ENCODE results near the gene LILRB4. TPM values are rescaled to one million over a fixed set of nuclear protein-coding genes. Genes with fewer than 3 reads are reported as not detected.
"Not testable (repeated sequence)": the region's sequence is repeated elsewhere in the genome, so short reads cannot be mapped to it uniquely, and the experiment has no call there.

LILRB4 gene
- total and polyA plus RNA-seq, 9 donors: 0.48 to 6.9 (median 1.0) TPM; not detected in 1

- Histone ChIP-seq H3K27me3 (no peaks in the 10 kb centered on the region), H3K4me1 (ENCODE audit: insufficient read depth) (no peaks in the 10 kb centered on the region), H3K27ac (no peak overlapping the region), H3K4me3 (no peak overlapping the region), H3K36me3 (no peaks in the 10 kb centered on the region), H3K9me3 (peaks cover 0 to 5% of the 10 kb centered on the region in 2 donors)
- no peak for TF ChIP-seq CTCF (IDR thresholded peaks at IDR 0.05)
- no peak for DNase-seq
- 13 to 32% (median 14%) methylated on average over 2 of the region's 2 CpGs for WGBS, 3 donors
- intact Hi-C loops (cut with DNase I): no loop called here
Observed at GRCh38 chr19:54696766-54697165, 34.0 kb downstream of the LILRB4 start.

- DNase-seq; H3K36me3 ChIP-seq; H3K9me3 ChIP-seq; H3K4me3 ChIP-seq; H3K27me3 ChIP-seq; H3K27ac ChIP-seq; intact Hi-C loops (cut with DNase I); H3K4me1 ChIP-seq (ENCODE audit: insufficient read depth): not testable (repeated sequence)
- 69 to 84% (median 83%) methylated on average over 12 to 13 of the region's 13 CpGs for WGBS, 3 donors
Observed at GRCh38 chr19:54697716-54698115, 34.9 kb downstream of the LILRB4 start.

GRCh38 chr19:54704928-54705327 is 42.1 kb downstream of the LILRB4 start:
- Histone ChIP-seq H3K4me3 (no peak overlapping the region), H3K27ac (no peak overlapping the region), H3K4me1 (ENCODE audit: insufficient read depth) (no peaks in the 10 kb centered on the region), H3K9me3 (no peaks in the 10 kb centered on the region), H3K27me3 (no peaks in the 10 kb centered on the region), H3K36me3 (no peaks in the 10 kb centered on the region)
- intact Hi-C loops (cut with DNase I): no loop called here
- WGBS, 3 donors: 67 to 71% (median 67%) methylated on average over 8 of the region's 8 CpGs
- DNase-seq: no peak
- TF ChIP-seq CTCF (IDR thresholded peaks at IDR 0.05) (no peak), EP300 (IDR thresholded peaks at IDR 0.05) (no peak), POLR2A (IDR thresholded peaks at IDR 0.05) (no peak)

- Histone ChIP-seq H3K27ac (no peak overlapping the region), H3K27me3 (no peaks in the 10 kb centered on the region), H3K36me3 (no peaks in the 10 kb centered on the region), H3K9me3 (no peaks in the 10 kb centered on the region), H3K4me3 (no peak overlapping the region), H3K4me1 (ENCODE audit: insufficient read depth) (no peaks in the 10 kb centered on the region)
- DNase-seq: no peak
- TF ChIP-seq POLR2A (IDR thresholded peaks at IDR 0.05): no peak
- TF ChIP-seq CTCF (IDR thresholded peaks at IDR 0.05): no peak
- TF ChIP-seq EP300 (IDR thresholded peaks at IDR 0.05): no peak
- intact Hi-C loops (cut with DNase I): no loop called here
- 58 to 81% (median 67%) methylated on average over 2 to 4 of the region's 4 CpGs for WGBS, 3 donors
Observed at GRCh38 chr19:54707962-54708361, 45.2 kb downstream of the LILRB4 start.

- WGBS, 3 donors: 81 to 85% (median 84%) methylated on average over 7 of the region's 7 CpGs
- DNase-seq: no peak
- TF ChIP-seq EP300 (IDR thresholded peaks at IDR 0.05) (no peak), POLR2A (IDR thresholded peaks at IDR 0.05) (no peak), CTCF (IDR thresholded peaks at IDR 0.05) (no peak)
Observed at GRCh38 chr19:54708781-54709180, 46.0 kb downstream of the LILRB4 start.

More at GRCh38 chr19:54708781-54709180, 46.0 kb downstream of the LILRB4 start:
- H3K36me3 ChIP-seq: no peaks in the 10 kb centered on the region
- no peak overlapping the region for H3K27ac ChIP-seq
- H3K27me3 ChIP-seq: no peaks in the 10 kb centered on the region
- H3K9me3 ChIP-seq: no peaks in the 10 kb centered on the region
- no peak overlapping the region for H3K4me3 ChIP-seq
- no peaks in the 10 kb centered on the region for H3K4me1 ChIP-seq (ENCODE audit: insufficient read depth)
- intact Hi-C loops (cut with DNase I): no loop called here

Measured in ovary (tissue), 9 donors.